HepG2 (cell line): ENCODE measurements around the gene HBEGF. TPM values are rescaled to one million over a fixed set of nuclear protein-coding genes. Genes with fewer than 3 reads are reported as not detected.

Experiments used
- BATF2 ChIP-seq: sonication (generic); formaldehyde crosslinking; IDR thresholded peaks from 2 replicates; pipeline ENCODE4 v1.8.0; 2022; ENCODE audit warnings: mild to moderate bottlenecking, missing genetic modification reagents, moderate library complexity
- MAFG ChIP-seq: sonication (generic); formaldehyde crosslinking; IDR thresholded peaks from 2 replicates; pipeline ENCODE4 v1.5.1; 2020; ENCODE audit warnings: mild to moderate bottlenecking, missing genetic modification reagents
- MTERF4 ChIP-seq: sonication (generic); formaldehyde crosslinking; IDR thresholded peaks from 2 replicates; pipeline ENCODE4 v1.8.0; 2023; ENCODE audit warnings: mild to moderate bottlenecking, missing genetic modification reagents
- MZF1 ChIP-seq: sonication (generic); formaldehyde crosslinking; IDR thresholded peaks from 2 replicates; pipeline ENCODE4 v1.8.1; 2023; ENCODE audit warnings: mild to moderate bottlenecking, missing genetic modification reagents, borderline replicate concordance
- POGK ChIP-seq: sonication (generic); formaldehyde crosslinking; conservative IDR thresholded peaks from 2 replicates; pipeline ENCODE4 v1.8.0; 2022; ENCODE audit warnings: mild to moderate bottlenecking, moderate library complexity, missing genetic modification reagents
- PRDM10 ChIP-seq: sonication (generic); formaldehyde crosslinking; IDR thresholded peaks from 2 replicates; pipeline ENCODE4 v1.4.0; 2020; ENCODE audit warnings: low read depth, missing genetic modification reagents
- PRDM15 ChIP-seq: sonication (generic); formaldehyde crosslinking; IDR thresholded peaks from 2 replicates; pipeline ENCODE4 v1.4.0; 2020; ENCODE audit warnings: missing genetic modification reagents
- SMARCC2 ChIP-seq: fragments of 450-650 bp; IDR thresholded peaks from 2 replicates; pipeline ENCODE4 v1.6.1; 2017; ENCODE audit warnings: antibody characterized with exemption, mild to moderate bottlenecking
- YEATS2 ChIP-seq: sonication (generic); formaldehyde crosslinking; IDR thresholded peaks from 2 replicates; pipeline ENCODE4 v1.4.0; 2020; ENCODE audit warnings: missing genetic modification reagents, borderline replicate concordance
- ZFP82 ChIP-seq: sonication (generic); formaldehyde crosslinking; IDR thresholded peaks from 2 replicates; pipeline ENCODE4 v1.5.1; 2020; ENCODE audit warnings: mild to moderate bottlenecking, missing genetic modification reagents, borderline replicate concordance
- ZNF691 ChIP-seq: sonication (generic); formaldehyde crosslinking; IDR thresholded peaks from 2 replicates; pipeline ENCODE4 v1.4.0; 2020; ENCODE audit warnings: missing genetic modification reagents, low read depth, mild to moderate bottlenecking, borderline replicate concordance
- ZXDC ChIP-seq: sonication (generic); formaldehyde crosslinking; IDR thresholded peaks from 2 replicates; pipeline ENCODE4 v1.5.0; 2020; ENCODE audit warnings: mild to moderate bottlenecking, missing genetic modification reagents
- polyA plus RNA-seq, 8 experiments: library from polyadenylated mRNA; depleted of rRNA in 3 of 8; stranded (reverse) in 7 of 8; unstranded in 1 of 8; fragments of >200 nt; fragmentation: Illumina TruSeq in 4 of 8; extraction: Trizol in 4 of 8; gene quantifications; 2 replicates each; pipeline versions ENCODE4 v1.2.1 to v1.2.3, GENCODE V29; 2011 to 2016; ENCODE audit warnings: low read depth in 4 of 8, missing spikeins in 1 of 8, mixed read lengths in 1 of 8; ENCODE audit not compliant: insufficient read depth in 1 of 8
- total RNA-seq, 5 experiments: library from RNA; depleted of rRNA; stranded (reverse); fragments of >200 nt; fragmentation: Illumina TruSeq; extraction: Trizol; gene quantifications; 2 replicates each; pipeline ENCODE4 v1.2.3, GENCODE V29; 2016; ENCODE audit warnings: low read depth in 1 of 5

HBEGF gene
- total and polyA plus RNA-seq, 2 of the 13 experiments (the other 11 are each of a cell fraction or from before 2014, with no cell fraction given): 1.7 to 5.0 TPM

- TF ChIP-seq PRDM10 (CRISPR knock-in tag) (no peak), POGK (no peak), MZF1 (no peak), BATF2 (no peak), ZFP82 (CRISPR knock-in tag) (no peak), SMARCC2 (no peak), PRDM15 (CRISPR knock-in tag) (no peak), ZNF691 (CRISPR knock-in tag) (no peak), ZXDC (CRISPR knock-in tag) (no peak), MAFG (no peak), MTERF4 (CRISPR knock-in tag) (no peak), YEATS2 (no peak)
These were observed 17.4 kb upstream of the HBEGF start (continued) for GRCh38 chr5:140363631-140364471.
